PFSK-1 (cell line): ENCODE measurements around the gene SYMPK.

ENCODE experiments used
- FOXP2 ChIP-seq: optimal IDR thresholded peaks from 2 replicates; pipeline ENCODE3; 2011; ENCODE audit warnings: borderline replicate concordance, control low read depth, inconsistent platforms; ENCODE audit not compliant: insufficient read depth; ENCODE audit errors: extremely low read length, extremely low read depth
- POLR2AphosphoS5 ChIP-seq: IDR thresholded peaks from 2 replicates; pipeline ENCODE4 v1.6.1; 2012; ENCODE audit warnings: low read depth, mild to moderate bottlenecking, control low read depth, low read length, moderate library complexity
- REST ChIP-seq, 2 experiments: IDR thresholded peaks; 2 replicates each; pipeline versions ENCODE4 v1.6.1 to v1.8.0; 2011 to 2012; ENCODE audit warnings: low read depth in 2 of 2, low read length in 2 of 2, control low read depth in 1 of 2, inconsistent platforms in 1 of 2, mild to moderate bottlenecking in 1 of 2, moderate library complexity in 1 of 2; ENCODE audit not compliant: insufficient read depth in 1 of 2
- SIN3A ChIP-seq: IDR thresholded peaks from 2 replicates; pipeline ENCODE4 v1.6.1; 2012; ENCODE audit warnings: mild to moderate bottlenecking, low read length, moderate library complexity, borderline replicate concordance; ENCODE audit not compliant: insufficient read depth
- TAF1 ChIP-seq: IDR thresholded peaks from 2 replicates; pipeline ENCODE4 v1.6.1; 2012; ENCODE audit warnings: low read length, control low read depth, borderline replicate concordance; ENCODE audit not compliant: insufficient read depth

SYMPK gene

GRCh38 chr19:45768984-45769782 lies 93.8 kb downstream of the SYMPK start, which contains the start of gene SIX5:
Gene SIX5 (minus strand): TSS chr19:45769252. CDS start chr19:45768844, 408 bp downstream.
- peak; percentile 12 to 43; a peak in 1 of 4 replicates for TF ChIP-seq REST (IDR thresholded peaks at IDR 0.05; ENCODE audit: insufficient read depth in 1 of 2, low read depth in 2 of 2, low read length in 2 of 2)
- TF ChIP-seq POLR2AphosphoS5, result peak; percentile 31; the same call in 1 of the 2 replicates
- peak; percentile 70; the same call in 1 of the 2 replicates for TF ChIP-seq TAF1
- peak; percentile 97; the same call in 1 of the 2 replicates for TF ChIP-seq SIN3A
- no peak for TF ChIP-seq FOXP2

- TF ChIP-seq REST (IDR thresholded peaks at IDR 0.05; ENCODE audit: insufficient read depth in 1 of 2, low read depth in 2 of 2, low read length in 2 of 2), result no peak
Observed at GRCh38 chr19:45768655-45768983, 94.3 kb downstream of the SYMPK start.

- TF ChIP-seq REST (IDR thresholded peaks at IDR 0.05; ENCODE audit: insufficient read depth in 1 of 2, low read depth in 2 of 2, low read length in 2 of 2) (0 out of 4 replicates have a peak, but pooled peaks of 1 of the 2 experiments have one; percentile 5), TAF1 (no peak)
Observed at GRCh38 chr19:45767881-45768654, 94.9 kb downstream of the SYMPK start.

GRCh38 chr19:45767410-45767880 lies 95.5 kb downstream of the SYMPK start:
- TF ChIP-seq SIN3A (peak; percentile 86; the same call in 1 of the 2 replicates), FOXP2 (no peak), POLR2AphosphoS5 (peak; percentile 66), REST (IDR thresholded peaks at IDR 0.05; ENCODE audit: insufficient read depth in 1 of 2, low read depth in 2 of 2, low read length in 2 of 2) (no peak), TAF1 (peak; percentile 33; the same call in 1 of the 2 replicates)
